SH-SY5Y (cell line): ENCODE results near the gene MYT1.

ENCODE experiments used
- GATA2 ChIP-seq: IDR thresholded peaks from 2 replicates; pipeline ENCODE4 v1.6.1; 2011; ENCODE audit warnings: mild to moderate bottlenecking, low read depth, low read length
- GATA3 ChIP-seq: IDR thresholded peaks from 2 replicates; pipeline ENCODE4 v1.6.1; 2011; ENCODE audit warnings: low read depth, mild to moderate bottlenecking, low read length, moderate library complexity

DNA sequence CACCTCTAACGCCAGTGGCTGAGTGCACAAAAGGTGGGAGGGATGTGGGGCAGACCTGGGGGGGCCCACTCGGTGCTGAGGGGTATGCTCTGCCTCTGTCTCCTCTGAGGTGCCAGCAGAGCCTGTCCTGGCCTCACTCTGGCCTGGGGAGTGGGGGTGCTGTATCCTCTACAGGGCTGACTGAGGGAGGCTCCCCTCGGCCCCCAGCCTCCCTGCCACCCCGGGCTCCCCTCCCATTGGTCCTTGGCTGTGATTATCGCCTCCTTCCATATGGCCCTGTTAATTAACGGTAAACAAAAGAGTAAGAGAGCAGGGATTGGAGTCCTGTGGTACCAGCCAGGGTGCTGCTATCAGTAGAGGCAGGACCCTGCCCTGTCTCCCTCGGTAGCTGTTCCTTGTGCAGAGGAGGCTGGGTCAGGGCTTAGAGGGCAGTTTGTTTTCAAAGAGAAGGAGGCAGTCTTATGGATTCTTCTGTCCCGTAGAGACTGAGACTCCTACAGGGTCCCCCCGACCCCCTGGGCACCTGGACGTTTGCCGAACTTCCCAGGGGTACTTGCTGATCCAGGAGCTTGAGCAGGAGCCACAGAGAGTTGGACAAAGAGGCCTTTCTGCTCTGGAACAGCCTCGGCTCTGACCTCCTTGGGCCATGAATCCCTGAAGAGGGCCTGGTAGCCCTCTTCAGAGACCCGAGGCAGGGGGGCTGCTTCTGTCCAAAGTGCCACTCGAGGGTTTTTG, 1.8 kb downstream of the MYT1 start:
- TF ChIP-seq GATA2 (0 out of 2 replicates have a peak, but pooled peaks have one; percentile 10), GATA3 (no peak)
